SK-N-SH (cell line): ENCODE measurements around the gene ASCL5.

Experiments used
- EP300 ChIP-seq, 2 experiments: IDR thresholded peaks; 2 replicates each; pipeline versions ENCODE4 v1.4.0 to v1.6.1; 2012; ENCODE audit warnings: borderline replicate concordance in 1 of 2, low read depth in 1 of 2, low read length in 1 of 2
- EZH2phosphoT487 ChIP-seq: fragments of 200-600 bp; sonication (generic); IDR thresholded peaks from 2 replicates; pipeline ENCODE4 v1.6.1; 2017; ENCODE audit warnings: low read depth, mixed run types, mild to moderate bottlenecking, antibody characterized with exemption, moderate library complexity, borderline replicate concordance
- FOXJ3 ChIP-seq: sonication (generic); formaldehyde crosslinking; IDR thresholded peaks from 2 replicates; pipeline ENCODE4 v1.5.1; 2020; ENCODE audit warnings: mild to moderate bottlenecking, missing genetic modification reagents
- NRF1 ChIP-seq: IDR thresholded peaks from 2 replicates; pipeline ENCODE4 v1.6.1; 2012; ENCODE audit warnings: low read depth, mild to moderate bottlenecking, low read length
- POLR2AphosphoS5 ChIP-seq: IDR thresholded peaks from 2 replicates; pipeline ENCODE4 v1.6.1; 2012; ENCODE audit warnings: low read depth, low read length
- RCOR1 ChIP-seq: fragments of 150-350 bp; IDR thresholded peaks from 2 replicates; pipeline ENCODE4 v1.6.1; 2017; ENCODE audit warnings: antibody characterized with exemption, low read length
- RFX5 ChIP-seq: IDR thresholded peaks from 2 replicates; pipeline ENCODE4 v1.6.1; 2012; ENCODE audit warnings: mild to moderate bottlenecking, improper control_type of control experiment, low read length
- YY1 ChIP-seq: IDR thresholded peaks from 2 replicates; pipeline ENCODE4 v1.4.0; 2012; ENCODE audit warnings: low read depth, mild to moderate bottlenecking
- TF ChIP-seq, protein P1 (sequence below): fragments of 200-600 bp; sonication (generic); IDR thresholded peaks from 2 replicates; pipeline ENCODE4 v1.6.1; 2017; ENCODE audit warnings: antibody characterized with exemption, mild to moderate bottlenecking, moderate library complexity
- TF ChIP-seq, protein P2 (sequence below): IDR thresholded peaks from 2 replicates; pipeline ENCODE4 v1.4.0; 2012; ENCODE audit warnings: low read depth
- TF ChIP-seq, protein P3 (sequence below): IDR thresholded peaks from 2 replicates; pipeline ENCODE4; 2012
- TF ChIP-seq, protein P4 (sequence below): fragments of 150-350 bp; IDR thresholded peaks from 2 replicates; pipeline ENCODE4 v1.6.1; 2016; ENCODE audit warnings: mild to moderate bottlenecking, low read depth, low read length

DNA sequence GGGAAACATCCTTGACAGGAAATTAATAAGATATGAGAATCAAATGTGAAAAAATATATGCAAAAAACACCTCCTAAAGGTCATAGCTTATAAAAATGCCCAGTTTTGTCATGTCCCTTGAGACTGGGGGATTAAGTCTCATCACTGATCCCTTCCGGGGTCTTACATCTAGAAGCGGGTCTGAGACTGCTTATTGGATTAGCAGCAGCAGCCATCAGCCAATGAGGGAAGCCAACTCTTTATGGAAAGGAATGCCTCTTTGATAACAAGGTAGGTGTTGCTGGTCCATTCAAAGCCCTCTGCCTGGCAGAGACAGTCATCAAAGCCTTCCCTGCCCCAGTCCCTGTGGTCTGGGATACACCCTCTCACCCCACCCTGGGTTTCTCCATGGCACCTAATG lies 10.9 kb downstream of the ASCL5 start:
- TF ChIP-seq, protein P1, sequence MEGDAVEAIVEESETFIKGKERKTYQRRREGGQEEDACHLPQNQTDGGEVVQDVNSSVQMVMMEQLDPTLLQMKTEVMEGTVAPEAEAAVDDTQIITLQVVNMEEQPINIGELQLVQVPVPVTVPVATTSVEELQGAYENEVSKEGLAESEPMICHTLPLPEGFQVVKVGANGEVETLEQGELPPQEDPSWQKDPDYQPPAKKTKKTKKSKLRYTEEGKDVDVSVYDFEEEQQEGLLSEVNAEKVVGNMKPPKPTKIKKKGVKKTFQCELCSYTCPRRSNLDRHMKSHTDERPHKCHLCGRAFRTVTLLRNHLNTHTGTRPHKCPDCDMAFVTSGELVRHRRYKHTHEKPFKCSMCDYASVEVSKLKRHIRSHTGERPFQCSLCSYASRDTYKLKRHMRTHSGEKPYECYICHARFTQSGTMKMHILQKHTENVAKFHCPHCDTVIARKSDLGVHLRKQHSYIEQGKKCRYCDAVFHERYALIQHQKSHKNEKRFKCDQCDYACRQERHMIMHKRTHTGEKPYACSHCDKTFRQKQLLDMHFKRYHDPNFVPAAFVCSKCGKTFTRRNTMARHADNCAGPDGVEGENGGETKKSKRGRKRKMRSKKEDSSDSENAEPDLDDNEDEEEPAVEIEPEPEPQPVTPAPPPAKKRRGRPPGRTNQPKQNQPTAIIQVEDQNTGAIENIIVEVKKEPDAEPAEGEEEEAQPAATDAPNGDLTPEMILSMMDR = no peak
- TF ChIP-seq RCOR1 (no peak), NRF1 (no peak), YY1 (no peak), EZH2phosphoT487 (no peak), EP300 (IDR thresholded peaks at IDR 0.05; ENCODE audit: borderline replicate concordance in 1 of 2, low read depth in 1 of 2, low read length in 1 of 2) (no peak), FOXJ3 (CRISPR knock-in tag) (no peak), RFX5 (no peak), POLR2AphosphoS5 (no peak)
- TF ChIP-seq, protein P2, sequence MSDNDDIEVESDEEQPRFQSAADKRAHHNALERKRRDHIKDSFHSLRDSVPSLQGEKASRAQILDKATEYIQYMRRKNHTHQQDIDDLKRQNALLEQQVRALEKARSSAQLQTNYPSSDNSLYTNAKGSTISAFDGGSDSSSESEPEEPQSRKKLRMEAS = no peak
- TF ChIP-seq, protein P3, sequence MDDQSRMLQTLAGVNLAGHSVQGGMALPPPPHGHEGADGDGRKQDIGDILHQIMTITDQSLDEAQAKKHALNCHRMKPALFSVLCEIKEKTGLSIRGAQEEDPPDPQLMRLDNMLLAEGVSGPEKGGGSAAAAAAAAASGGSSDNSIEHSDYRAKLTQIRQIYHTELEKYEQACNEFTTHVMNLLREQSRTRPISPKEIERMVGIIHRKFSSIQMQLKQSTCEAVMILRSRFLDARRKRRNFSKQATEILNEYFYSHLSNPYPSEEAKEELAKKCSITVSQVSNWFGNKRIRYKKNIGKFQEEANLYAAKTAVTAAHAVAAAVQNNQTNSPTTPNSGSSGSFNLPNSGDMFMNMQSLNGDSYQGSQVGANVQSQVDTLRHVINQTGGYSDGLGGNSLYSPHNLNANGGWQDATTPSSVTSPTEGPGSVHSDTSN = no peak
- TF ChIP-seq, protein P4, sequence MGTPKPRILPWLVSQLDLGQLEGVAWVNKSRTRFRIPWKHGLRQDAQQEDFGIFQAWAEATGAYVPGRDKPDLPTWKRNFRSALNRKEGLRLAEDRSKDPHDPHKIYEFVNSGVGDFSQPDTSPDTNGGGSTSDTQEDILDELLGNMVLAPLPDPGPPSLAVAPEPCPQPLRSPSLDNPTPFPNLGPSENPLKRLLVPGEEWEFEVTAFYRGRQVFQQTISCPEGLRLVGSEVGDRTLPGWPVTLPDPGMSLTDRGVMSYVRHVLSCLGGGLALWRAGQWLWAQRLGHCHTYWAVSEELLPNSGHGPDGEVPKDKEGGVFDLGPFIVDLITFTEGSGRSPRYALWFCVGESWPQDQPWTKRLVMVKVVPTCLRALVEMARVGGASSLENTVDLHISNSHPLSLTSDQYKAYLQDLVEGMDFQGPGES = no peak
